Activated naive CD8-positive, alpha-beta T cell treated with anti-CD3 and anti-CD28 coated beads for 36 hours (primary cell): Measurements from ENCODE around the gene ABLIM2. TPM values are rescaled to one million over a fixed set of nuclear protein-coding genes. Genes with fewer than 3 reads are reported as not detected.
A peak's percentile ranks its signal among the peaks of the same experiment; 100 is the strongest.

ENCODE experiments used
- DNase-seq: peaks from one replicate; pipeline ENCODE4 v3.0.0; 2021
- H3K27ac Mint-ChIP-seq: one replicate; pipeline ENCODE4 v1.8.0; 2022; ENCODE audit warnings: mild to moderate bottlenecking, moderate library complexity, mixed read lengths
- H3K27me3 Mint-ChIP-seq: one replicate; pipeline ENCODE4 v1.8.0; 2022; ENCODE audit warnings: mild to moderate bottlenecking, mixed read lengths
- H3K36me3 Mint-ChIP-seq: one replicate; pipeline ENCODE4 v1.8.0; 2021; ENCODE audit warnings: mild to moderate bottlenecking, mixed read lengths
- H3K4me1 Mint-ChIP-seq: one replicate; pipeline ENCODE4 v1.8.0; 2021; ENCODE audit warnings: mixed read lengths
- H3K4me3 Mint-ChIP-seq: one replicate; pipeline ENCODE4 v1.8.0; 2022; ENCODE audit warnings: mild to moderate bottlenecking, moderate library complexity, mixed read lengths
- H3K9me3 Mint-ChIP-seq: one replicate; pipeline ENCODE4 v1.8.0; 2022; ENCODE audit warnings: mixed read lengths
- total RNA-seq, 2 experiments: library from RNA; stranded (reverse); gene quantifications; one replicate each; pipeline ENCODE4 v1.2.3, GENCODE V29; 2021

Gene ABLIM2
- total RNA-seq, 2 experiments from 2014 or later = 0.41 to 0.62 TPM

DNA sequence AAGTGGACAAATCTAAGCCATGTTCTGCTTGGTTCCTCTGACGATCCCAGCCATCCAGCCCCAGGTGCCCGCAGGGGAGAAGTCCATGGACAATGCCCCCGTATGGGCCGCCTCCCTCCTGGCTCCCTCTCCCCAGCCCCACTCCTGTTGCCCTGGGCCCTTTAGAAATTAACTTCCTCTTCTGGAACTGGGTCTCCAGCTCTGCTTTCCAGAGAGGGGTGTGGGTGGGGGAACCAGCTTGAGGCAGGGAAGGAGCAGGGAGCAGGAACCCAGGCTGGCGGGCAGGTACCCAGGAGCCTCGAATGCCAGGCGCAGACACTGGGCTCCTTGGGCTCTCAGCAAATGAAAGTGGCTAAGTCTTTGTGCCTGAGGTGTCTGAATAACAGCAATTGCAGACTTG is 12.7 kb upstream of the ABLIM2 start:
- no peaks in the 10 kb centered on the region for H3K36me3 Mint-ChIP-seq
- no peaks in the 10 kb centered on the region for H3K4me1 Mint-ChIP-seq
- H3K27me3 Mint-ChIP-seq = no peaks in the 10 kb centered on the region
- H3K27ac Mint-ChIP-seq = no peak overlapping the region
- H3K4me3 Mint-ChIP-seq = no peak overlapping the region
- no peak for DNase-seq
- no peaks in the 10 kb centered on the region for H3K9me3 Mint-ChIP-seq

DNA sequence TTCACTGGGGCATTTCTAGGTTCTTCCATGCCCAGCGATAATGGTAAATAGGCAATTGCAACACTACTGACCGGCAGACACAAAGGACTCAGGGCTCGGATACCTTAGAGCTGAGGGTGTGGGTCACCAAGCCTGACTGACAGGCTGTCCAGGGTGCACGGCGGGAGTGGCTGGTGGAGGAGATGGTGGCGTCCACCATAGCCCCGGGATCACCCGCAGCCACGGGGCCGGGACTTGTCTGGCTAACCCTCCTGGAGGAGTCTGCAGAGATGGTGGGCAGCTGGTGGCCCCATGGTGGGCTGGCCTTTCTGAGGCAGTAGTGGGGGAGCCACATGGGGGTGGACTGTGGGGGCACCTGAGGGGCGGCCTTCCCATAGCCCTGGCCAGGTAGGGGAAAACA is 11.7 kb upstream of the ABLIM2 start:
- Mint-ChIP-seq H3K27me3 (no peaks in the 10 kb centered on the region), H3K9me3 (no peaks in the 10 kb centered on the region), H3K27ac (no peak overlapping the region), H3K4me3 (no peak overlapping the region), H3K4me1 (no peaks in the 10 kb centered on the region), H3K36me3 (no peaks in the 10 kb centered on the region)
- DNase-seq = no peak

DNA sequence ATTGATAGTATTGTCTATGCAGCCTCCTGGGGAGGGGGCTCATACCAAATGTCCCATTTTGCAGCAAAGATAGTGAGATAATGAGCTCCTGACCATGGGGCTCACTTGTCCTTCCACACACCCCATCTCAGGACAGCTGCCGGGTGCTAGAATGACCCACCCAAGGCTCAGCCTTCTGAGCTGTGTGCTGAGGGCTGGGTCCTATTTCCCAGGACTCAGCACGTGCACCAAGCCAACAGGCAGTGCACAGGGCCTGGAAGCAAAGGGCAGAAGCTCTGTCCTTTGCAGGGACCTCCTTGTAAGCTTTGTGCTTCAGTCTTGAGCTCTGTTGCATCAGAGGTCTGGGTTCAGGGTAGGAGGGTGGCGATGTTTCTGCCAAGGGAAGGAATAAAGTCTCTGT is 11.2 kb upstream of the ABLIM2 start:
- no peak overlapping the region for H3K4me3 Mint-ChIP-seq

DNA sequence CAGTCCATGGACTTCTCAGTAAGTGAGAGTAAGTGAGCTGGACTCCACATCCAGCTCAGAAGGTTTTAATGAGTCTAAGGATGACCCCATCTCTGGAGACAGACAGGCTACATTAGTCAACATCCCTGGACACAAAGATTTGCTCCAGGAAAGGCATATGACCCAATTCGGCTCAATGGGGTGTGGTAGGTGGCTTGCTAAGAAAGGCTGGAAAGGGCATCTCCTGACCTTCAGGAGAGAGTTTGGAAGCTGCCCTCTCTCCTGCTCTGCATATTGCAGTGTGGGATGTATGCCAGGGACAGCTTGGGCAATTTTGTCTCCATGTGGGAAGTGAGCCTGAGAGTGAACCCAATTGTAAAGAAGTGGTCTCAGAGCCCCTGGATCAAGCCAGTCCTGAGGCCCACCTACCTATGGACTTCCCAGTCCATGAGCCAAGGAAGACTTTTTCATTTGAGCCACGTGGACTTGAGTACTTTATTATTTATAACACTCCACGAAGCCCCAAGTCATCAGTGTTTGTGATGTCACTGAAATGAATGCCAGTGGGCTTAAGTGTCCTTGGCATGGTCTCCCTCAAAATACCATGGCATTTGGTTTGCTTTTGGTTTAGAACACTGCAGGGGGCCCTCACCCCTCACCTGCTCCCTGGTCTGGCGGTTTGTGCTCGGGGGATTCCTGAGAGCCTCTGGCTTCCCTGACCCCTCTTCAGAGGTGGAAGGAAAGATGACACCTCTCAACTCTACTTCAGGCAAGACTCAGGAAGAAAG is 10.4 kb upstream of the ABLIM2 start:
- DNase-seq = no peak
- H3K36me3 Mint-ChIP-seq = no peaks in the 10 kb centered on the region
- H3K4me1 Mint-ChIP-seq = no peaks in the 10 kb centered on the region
- no peak overlapping the region for H3K4me3 Mint-ChIP-seq
- H3K27ac Mint-ChIP-seq = no peak overlapping the region
- no peaks in the 10 kb centered on the region for H3K9me3 Mint-ChIP-seq
- no peaks in the 10 kb centered on the region for H3K27me3 Mint-ChIP-seq

More for the DNA sequence above, 11.2 kb upstream of the ABLIM2 start:
- Mint-ChIP-seq H3K27me3 (no peaks in the 10 kb centered on the region), H3K9me3 (no peaks in the 10 kb centered on the region), H3K36me3 (no peaks in the 10 kb centered on the region), H3K27ac (no peak overlapping the region), H3K4me1 (no peaks in the 10 kb centered on the region)
- DNase-seq = no peak

DNA sequence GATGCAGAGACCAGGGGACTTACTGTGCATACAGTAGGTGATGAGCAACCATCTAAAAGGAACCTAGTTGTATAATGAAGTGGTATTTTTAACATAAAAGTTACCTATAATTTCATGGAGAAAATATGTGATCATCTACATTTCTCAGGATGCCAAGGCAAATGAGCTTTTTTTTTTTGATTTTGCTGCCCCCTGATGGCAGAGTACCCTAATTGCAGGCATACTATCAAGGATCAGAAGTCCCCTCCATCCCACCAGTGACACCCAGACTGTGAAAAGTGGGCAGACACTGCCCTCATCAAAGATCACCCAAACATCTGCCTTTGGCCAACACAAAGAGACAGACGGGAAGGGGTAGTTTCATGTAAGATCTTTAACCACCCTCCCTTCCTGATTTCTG is 9.6 kb upstream of the ABLIM2 start:
- H3K27ac Mint-ChIP-seq = no peak overlapping the region
- no peak overlapping the region for H3K4me3 Mint-ChIP-seq
- no peak for DNase-seq
- no peaks in the 10 kb centered on the region for H3K36me3 Mint-ChIP-seq
- no peaks in the 10 kb centered on the region for H3K27me3 Mint-ChIP-seq
- no peaks in the 10 kb centered on the region for H3K9me3 Mint-ChIP-seq
- H3K4me1 Mint-ChIP-seq = no peaks in the 10 kb centered on the region

DNA sequence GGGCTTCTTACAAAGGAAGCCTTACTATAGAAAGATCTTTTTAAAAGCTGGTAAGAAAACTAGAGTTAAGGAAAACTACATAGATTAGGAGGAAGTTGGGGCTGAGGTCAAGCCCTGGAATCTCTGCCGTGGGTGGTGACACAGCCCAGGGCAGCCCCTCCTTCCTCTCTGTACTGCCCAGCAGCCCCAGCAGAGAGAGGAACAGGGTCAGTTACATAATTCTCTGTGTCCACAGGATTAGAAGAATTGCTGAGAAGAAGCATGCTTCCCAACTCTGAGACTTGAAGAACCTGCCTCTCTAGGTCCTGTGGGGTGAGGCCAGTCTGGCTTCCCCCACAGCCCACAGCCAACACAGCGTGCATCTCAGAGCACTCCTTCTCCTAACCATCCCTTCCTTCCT is 9.2 kb upstream of the ABLIM2 start:
- no peak overlapping the region for H3K27ac Mint-ChIP-seq
- no peaks in the 10 kb centered on the region for H3K4me1 Mint-ChIP-seq
- H3K36me3 Mint-ChIP-seq = no peaks in the 10 kb centered on the region
- H3K9me3 Mint-ChIP-seq = no peaks in the 10 kb centered on the region
- no peak overlapping the region for H3K4me3 Mint-ChIP-seq
- DNase-seq = no peak
- no peaks in the 10 kb centered on the region for H3K27me3 Mint-ChIP-seq

DNA sequence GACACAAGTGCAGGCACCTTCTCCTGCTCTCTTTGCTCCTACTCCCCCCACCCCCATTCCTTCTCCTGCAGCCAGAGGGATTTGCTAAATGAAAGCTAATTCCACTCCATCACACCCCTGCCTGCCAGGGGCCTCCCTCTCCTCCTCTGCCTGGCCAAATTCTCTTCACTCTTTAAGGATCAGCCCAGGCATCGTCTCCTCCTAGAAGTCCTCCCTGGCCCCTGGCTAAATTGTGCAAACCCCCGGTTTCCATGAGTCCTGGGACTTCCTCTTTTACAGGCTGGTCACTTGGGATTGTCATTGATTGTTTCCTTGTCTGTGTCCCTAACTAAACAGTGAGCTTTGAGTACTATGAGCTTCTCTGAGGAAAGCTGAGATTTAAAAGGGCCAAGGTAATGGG is 8.7 kb upstream of the ABLIM2 start:
- Mint-ChIP-seq H3K4me3 (no peak overlapping the region), H3K27ac (no peak overlapping the region), H3K36me3 (no peaks in the 10 kb centered on the region), H3K27me3 (no peaks in the 10 kb centered on the region), H3K9me3 (no peaks in the 10 kb centered on the region), H3K4me1 (no peaks in the 10 kb centered on the region)
- no peak for DNase-seq

DNA sequence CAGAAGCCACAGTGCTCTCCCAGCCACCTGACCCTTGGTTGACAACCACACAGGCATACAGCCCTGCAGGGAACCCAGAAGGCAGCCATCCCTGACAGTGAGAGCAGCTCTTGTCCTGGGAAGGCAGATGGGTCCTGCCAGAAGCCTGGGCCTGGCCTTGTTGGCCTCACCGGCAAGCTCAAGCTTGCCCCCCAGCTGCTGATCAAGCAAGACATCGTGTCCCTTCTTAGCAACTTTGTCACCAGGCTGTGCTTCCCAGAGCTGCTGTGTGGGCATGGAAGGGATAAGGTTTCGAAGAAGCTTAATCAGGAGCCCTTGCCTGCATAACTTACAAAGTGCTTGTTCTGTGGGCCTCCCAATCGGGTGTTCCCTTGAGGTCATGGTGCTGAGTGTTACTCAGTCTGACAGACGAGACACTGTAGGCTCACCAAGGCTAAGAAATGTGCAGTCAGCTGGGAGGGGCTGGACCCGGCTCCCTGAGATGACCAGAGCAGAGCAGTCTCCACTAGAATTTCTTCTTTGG is 6.8 kb upstream of the ABLIM2 start:
- no peak overlapping the region for H3K4me3 Mint-ChIP-seq
- no peaks in the 10 kb centered on the region for H3K9me3 Mint-ChIP-seq
- H3K27ac Mint-ChIP-seq = no peak overlapping the region
- H3K4me1 Mint-ChIP-seq = no peaks in the 10 kb centered on the region
- H3K36me3 Mint-ChIP-seq = no peaks in the 10 kb centered on the region
- DNase-seq = no peak
- H3K27me3 Mint-ChIP-seq = no peaks in the 10 kb centered on the region

DNA sequence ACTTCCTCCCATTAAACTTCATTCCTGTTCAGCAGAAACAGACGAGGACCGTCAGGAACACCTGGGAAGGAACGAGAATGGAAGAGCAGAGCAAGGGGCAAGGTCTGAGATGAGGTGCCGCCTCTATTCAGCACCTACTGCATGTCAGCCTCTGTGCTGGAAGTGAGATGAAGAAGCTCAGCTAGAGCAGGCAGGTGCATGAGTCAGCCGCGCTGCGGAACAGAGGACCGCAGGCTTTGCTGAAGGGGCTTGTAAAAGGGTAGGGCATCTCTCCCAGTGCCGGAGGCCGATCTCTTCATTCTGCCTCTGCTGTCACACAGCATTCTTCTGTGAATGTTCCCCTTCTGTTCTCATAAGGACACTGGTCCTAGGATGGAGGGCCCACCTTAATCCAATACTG is 6.1 kb upstream of the ABLIM2 start:
- Mint-ChIP-seq H3K9me3 (no peaks in the 10 kb centered on the region), H3K4me1 (peaks cover 6% of the 10 kb centered on the region), H3K27ac (no peak overlapping the region), H3K4me3 (no peak overlapping the region), H3K27me3 (no peaks in the 10 kb centered on the region), H3K36me3 (no peaks in the 10 kb centered on the region)
- DNase-seq = no peak

DNA sequence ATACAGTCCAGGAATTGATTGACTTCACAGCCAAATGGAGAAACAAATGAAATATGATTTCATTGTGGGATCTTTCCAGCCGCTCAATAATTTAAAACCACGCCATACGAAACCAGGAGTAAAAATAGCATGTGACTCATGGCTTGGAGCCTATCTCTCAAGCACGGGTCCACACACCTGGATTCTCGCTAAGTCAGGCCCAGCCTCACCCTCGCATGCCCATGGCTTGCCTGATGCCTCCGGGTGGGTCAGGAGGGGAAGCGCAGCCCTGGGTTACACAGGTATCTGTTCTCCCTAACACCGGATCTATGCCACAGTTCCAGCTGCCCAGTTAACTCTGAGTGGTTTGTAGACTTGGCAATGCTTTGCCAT is 5.6 kb upstream of the ABLIM2 start:
- no peaks in the 10 kb centered on the region for H3K27me3 Mint-ChIP-seq
- no peak overlapping the region for H3K27ac Mint-ChIP-seq
- H3K9me3 Mint-ChIP-seq = no peaks in the 10 kb centered on the region
- no peak for DNase-seq
- no peak overlapping the region for H3K4me3 Mint-ChIP-seq
- no peaks in the 10 kb centered on the region for H3K36me3 Mint-ChIP-seq
- H3K4me1 Mint-ChIP-seq = peaks cover 9% of the 10 kb centered on the region

DNA sequence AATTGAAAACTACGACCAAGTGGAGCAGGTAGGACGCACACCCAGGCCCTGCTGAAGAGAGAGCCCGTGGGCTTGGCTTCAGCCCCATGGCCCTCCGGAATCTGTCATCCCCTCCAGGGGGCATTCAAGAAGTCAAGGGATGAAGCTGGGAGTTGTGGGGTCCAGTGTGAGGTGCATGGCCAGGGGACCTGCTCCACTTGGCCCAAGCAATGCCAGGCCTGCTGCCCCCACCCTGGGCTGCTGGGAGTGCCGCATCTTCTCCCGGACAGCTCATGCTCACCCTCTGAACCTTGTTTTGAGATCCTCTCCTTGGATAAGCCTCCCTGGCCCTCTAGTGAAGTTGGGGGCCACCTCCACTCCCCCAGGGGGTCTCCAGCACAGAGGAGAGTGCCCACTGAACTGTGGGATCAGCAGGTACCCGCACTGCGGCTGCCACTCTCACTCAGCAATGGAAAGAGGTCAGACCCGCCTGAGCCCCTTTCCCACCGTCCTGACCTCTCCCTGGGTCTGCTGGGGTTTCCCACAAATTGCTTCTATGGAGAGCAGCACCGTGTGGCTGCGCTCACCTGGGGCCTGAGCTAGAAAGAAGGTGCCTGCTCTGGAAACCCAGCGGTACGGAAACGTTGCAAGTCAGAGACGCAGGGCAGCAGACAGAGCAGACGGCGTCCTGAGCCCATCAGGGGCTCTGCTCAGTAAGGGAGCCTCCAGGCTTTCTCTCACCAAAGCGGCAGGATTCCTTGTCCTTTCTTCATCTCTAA is 5.0 kb upstream of the ABLIM2 start:
- H3K27ac Mint-ChIP-seq = no peak overlapping the region
- no peak overlapping the region for H3K4me3 Mint-ChIP-seq
- H3K9me3 Mint-ChIP-seq = no peaks in the 10 kb centered on the region
- no peaks in the 10 kb centered on the region for H3K36me3 Mint-ChIP-seq
- peaks cover 11% of the 10 kb centered on the region for H3K4me1 Mint-ChIP-seq
- H3K27me3 Mint-ChIP-seq = no peaks in the 10 kb centered on the region
- DNase-seq = no peak

DNA sequence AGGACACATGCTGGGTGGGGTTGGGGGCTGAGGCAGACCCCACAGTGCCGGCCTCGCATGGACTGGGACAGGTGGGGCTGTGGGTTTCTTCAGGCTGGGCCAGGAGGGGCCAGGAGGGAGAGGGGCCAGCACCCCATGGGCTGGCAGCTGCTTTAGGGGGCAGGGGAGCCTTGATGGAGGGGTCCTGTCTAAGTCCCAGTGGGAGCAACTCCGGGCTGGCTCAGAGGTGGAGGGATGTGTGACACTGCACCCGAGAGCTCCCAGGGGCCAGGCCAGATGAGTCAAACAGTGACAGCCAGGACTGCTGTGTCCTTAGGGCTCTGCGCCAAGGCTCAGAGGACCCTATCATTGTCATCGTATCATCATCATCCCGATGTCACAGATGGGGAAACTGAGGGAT is 4.4 kb upstream of the ABLIM2 start:
- Mint-ChIP-seq H3K4me1 (peaks cover 11% of the 10 kb centered on the region), H3K27ac (no peak overlapping the region), H3K4me3 (no peak overlapping the region), H3K27me3 (no peaks in the 10 kb centered on the region), H3K9me3 (no peaks in the 10 kb centered on the region), H3K36me3 (no peaks in the 10 kb centered on the region)
- DNase-seq = no peak

DNA sequence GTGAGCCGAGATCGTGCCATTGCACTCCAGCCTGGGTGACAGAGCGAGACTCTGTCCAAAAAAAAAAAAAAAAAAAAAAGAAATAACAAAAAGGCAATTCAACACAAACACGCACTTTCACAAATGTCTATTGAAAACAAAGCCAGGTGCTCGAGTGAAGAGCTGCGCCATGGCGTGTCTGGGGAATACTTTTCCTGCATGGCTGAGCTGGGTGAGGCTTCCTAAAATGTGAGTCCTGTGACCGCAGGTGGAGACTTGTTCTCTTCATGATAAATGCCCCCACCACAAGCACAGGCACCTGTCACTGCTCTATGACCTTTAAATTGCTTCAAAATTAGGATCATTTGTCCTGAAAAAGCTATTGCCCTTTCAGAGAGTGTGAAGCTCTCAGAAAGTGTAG is 4.0 kb upstream of the ABLIM2 start:
- H3K27ac Mint-ChIP-seq = no peak overlapping the region
- no peak for DNase-seq
- H3K36me3 Mint-ChIP-seq = no peaks in the 10 kb centered on the region
- H3K4me3 Mint-ChIP-seq = no peak overlapping the region
- H3K27me3 Mint-ChIP-seq = peaks cover under 1% of the 10 kb centered on the region
- H3K4me1 Mint-ChIP-seq = peaks cover 11% of the 10 kb centered on the region
- H3K9me3 Mint-ChIP-seq = no peaks in the 10 kb centered on the region

DNA sequence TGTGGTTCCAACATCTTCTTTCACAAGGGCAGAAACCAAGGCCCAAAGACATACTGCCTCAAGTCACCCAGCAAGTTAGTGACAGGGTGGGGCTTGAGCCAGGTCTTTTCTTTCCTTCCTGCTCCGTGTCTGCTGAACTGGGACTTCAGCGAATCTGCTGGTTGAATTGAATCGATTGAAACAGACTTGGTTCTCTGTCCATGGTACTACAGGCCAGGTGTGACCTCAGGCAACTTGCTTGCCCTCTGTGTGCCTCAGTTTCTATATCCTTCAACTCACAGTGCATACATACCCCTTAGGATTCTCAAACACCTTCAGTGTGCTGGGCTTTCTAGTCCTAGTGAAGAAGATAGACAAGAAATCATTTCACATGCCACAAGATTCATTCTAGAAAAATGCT is 2.0 kb upstream of the ABLIM2 start:
- no peak overlapping the region for H3K4me3 Mint-ChIP-seq
- no peak for DNase-seq
- no peak overlapping the region for H3K27ac Mint-ChIP-seq
- no peaks in the 10 kb centered on the region for H3K9me3 Mint-ChIP-seq
- H3K4me1 Mint-ChIP-seq = peaks cover 11% of the 10 kb centered on the region
- H3K36me3 Mint-ChIP-seq = no peaks in the 10 kb centered on the region
- peaks cover 7% of the 10 kb centered on the region for H3K27me3 Mint-ChIP-seq

DNA sequence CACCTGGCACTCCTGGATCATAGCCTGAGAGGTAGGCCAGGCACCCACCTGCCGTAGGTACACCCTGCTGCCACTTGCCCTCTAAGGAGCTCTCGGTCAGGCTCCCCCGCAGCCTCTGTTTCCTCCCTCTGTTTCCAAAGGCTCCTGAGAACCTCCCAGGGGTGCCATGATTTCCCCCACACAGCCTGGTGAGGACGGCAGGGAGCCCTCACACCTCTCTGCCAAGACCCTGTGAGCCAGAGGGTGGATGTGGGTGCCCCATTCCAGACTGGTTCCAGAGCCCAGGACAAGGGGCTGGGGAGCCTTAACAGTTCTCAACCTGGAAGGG is 1.6 kb upstream of the ABLIM2 start:
- H3K27me3 Mint-ChIP-seq = peaks cover 7% of the 10 kb centered on the region
- peak overlapping the region; percentile 97 for H3K4me3 Mint-ChIP-seq
- no peak for DNase-seq
- H3K36me3 Mint-ChIP-seq = no peaks in the 10 kb centered on the region
- no peaks in the 10 kb centered on the region for H3K9me3 Mint-ChIP-seq
- no peak overlapping the region for H3K27ac Mint-ChIP-seq
- peaks cover 11% of the 10 kb centered on the region for H3K4me1 Mint-ChIP-seq
